HG03469 (cell line): ENCODE results near the gene PHKA1.
A peak's percentile ranks its signal among the peaks of the same experiment; 100 is the strongest.
"Not testable (repeated sequence)": the region's sequence is repeated elsewhere in the genome, so short reads cannot be mapped to it uniquely, and the experiment has no call there.

Experiments used
- ATAC-seq: cut with Tn5 transposase; IDR thresholded peaks from one replicate; pipeline ENCODE4 v1.9.1; 2021; ENCODE audit warnings: mild to moderate bottlenecking, moderate library complexity, moderate number of reproducible peaks; ENCODE audit not compliant: unreplicated experiment

PHKA1 gene

GRCh38 chrX:72673951-72674350, 40.2 kb downstream of the PHKA1 start:
- not testable (repeated sequence) for ATAC-seq

DNA sequence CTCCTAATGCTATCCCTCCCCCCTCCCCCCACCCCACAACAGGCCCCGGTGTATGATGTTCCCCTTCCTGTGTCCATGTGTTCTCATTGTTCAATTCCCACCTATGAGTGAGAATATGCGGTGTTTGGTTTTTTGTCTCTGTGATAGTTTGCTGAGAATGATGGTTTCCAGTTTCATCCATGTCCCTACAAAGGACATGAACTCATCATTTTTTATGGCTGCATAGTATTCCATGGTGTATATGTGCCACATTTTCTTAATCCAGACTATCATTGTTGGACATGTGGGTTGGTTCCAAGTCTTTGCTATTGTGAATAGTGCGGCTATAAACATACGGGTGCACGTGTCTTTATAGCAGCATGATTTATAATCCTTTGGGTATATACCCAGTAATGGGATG, 44.6 kb downstream of the PHKA1 start:
- ATAC-seq, result not testable (repeated sequence)

DNA sequence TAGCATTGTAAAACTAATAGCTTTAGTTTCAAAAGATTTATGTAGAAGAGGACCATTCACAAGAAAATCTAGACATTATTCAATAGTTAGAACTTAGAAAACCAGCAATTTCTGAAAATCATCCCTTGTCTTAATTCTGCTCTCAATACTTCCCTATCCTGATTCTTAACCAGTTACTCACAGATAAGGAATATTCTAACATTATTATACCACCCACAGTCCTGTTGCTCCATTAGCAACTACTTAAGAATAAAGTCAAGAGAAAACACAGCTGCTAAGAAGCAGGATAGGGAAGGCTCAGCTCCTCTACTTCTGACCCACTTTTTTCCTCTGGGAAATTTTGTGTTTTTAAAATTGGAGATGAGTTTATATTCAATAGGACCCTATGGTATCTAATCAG, 47.7 kb downstream of the PHKA1 start:
- no peak for ATAC-seq

DNA sequence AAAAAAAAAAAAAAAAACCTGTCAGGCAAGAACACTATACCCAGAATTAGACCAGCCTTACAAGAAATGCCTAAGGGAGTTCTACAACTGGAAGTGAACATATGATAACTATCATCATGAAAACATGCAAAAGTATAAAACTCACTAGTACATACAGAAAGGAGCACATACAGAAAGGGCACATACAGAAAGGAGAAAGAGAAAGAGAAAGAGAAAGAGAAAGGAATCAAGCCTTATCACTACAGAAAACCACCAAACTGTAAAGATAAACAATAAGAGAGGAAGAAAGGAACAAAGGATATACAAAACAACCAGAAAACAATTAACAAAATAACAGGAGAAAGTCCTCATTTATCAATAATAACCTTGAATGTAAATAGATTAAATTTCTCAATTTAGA, 50.4 kb downstream of the PHKA1 start:
- ATAC-seq, result no peak

DNA sequence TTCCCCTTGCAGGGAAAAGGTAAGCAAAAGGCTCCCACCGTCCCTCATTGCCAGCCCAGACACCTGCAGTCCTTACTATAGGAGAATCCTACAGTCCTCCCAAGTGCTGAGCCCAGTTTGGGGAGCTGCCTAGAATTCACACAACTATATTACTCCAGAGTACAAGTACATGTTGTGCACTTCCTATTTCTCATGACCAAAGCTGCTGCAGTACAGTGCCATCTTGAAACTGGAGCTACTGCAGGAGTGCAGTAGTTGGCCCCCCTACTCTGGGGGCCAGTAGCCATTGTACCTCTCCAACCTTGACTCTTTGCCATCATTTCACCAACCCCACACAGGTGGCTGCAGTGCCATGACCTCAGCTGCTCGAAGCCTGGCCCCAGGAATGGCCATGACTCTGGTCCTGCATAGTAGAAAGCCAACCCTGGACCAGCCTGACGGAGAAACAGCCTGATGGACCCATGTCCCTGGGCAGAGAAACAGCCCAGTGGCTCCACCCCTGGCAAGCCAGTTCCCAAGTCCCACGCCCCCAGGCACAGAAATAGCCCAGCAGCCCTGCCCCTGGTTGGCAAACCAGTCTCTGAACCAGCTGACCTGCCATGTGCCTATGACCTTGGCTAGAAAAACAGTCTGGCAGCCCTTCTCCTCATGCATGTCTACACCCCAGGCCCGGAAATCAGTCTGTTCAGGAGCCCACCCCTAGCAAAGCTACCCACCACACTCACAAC, 51.9 kb downstream of the PHKA1 start:
- ATAC-seq, result no peak

GRCh38 chrX:72659723-72660122, 54.4 kb downstream of the PHKA1 start:
- no peak for ATAC-seq

DNA sequence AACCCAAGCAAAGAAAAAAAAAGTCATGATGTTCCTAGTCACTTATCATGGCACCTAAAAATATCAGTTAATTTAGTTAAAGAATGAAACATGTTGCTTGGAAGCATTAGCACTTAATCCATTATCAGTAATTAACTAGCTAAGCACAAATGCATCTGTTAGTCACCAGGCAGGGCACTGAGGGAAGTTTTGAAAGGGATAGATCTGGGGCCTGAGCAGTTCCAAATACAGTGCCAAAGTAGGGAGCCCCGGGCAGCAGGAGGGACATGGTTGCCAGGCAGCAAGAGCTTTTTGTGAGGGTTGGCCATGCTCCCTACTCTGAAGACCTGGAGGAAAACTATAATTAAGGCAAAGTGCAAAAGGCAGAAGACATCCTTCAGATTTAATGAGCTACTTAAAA, 62.0 kb downstream of the PHKA1 start:
- no peak for ATAC-seq

GRCh38 chrX:72644946-72645345, 69.2 kb downstream of the PHKA1 start:
- ATAC-seq, result no peak

- no peak for ATAC-seq
Measured at GRCh38 chrX:72641611-72642010, 72.5 kb downstream of the PHKA1 start.

GRCh38 chrX:72635930-72636329, 78.2 kb downstream of the PHKA1 start:
- ATAC-seq, result no peak

DNA sequence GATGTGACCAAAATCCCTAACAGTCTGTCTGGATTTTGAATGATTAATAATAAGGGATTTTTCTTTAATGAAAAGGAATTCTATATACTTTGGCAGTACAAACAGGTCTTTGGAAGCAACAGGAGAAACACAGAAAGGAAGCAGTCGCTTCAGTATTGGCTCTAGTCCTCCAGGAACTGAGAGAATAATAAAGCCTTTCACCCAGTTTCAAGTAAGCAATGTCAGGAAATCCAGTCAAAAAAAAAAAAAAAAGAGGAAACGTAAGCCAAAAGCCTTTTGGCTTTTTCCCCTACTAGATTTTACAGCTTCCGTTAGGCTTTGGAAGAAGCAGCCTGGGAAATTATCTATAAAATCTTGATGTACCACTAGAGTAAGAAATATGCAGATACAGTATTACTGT, 79.8 kb downstream of the PHKA1 start:
- no peak for ATAC-seq

- no peak for ATAC-seq
Measured at GRCh38 chrX:72630185-72630584, 83.9 kb downstream of the PHKA1 start.

- ATAC-seq, result no peak
Measured at GRCh38 chrX:72624194-72624593, 89.9 kb downstream of the PHKA1 start.

DNA sequence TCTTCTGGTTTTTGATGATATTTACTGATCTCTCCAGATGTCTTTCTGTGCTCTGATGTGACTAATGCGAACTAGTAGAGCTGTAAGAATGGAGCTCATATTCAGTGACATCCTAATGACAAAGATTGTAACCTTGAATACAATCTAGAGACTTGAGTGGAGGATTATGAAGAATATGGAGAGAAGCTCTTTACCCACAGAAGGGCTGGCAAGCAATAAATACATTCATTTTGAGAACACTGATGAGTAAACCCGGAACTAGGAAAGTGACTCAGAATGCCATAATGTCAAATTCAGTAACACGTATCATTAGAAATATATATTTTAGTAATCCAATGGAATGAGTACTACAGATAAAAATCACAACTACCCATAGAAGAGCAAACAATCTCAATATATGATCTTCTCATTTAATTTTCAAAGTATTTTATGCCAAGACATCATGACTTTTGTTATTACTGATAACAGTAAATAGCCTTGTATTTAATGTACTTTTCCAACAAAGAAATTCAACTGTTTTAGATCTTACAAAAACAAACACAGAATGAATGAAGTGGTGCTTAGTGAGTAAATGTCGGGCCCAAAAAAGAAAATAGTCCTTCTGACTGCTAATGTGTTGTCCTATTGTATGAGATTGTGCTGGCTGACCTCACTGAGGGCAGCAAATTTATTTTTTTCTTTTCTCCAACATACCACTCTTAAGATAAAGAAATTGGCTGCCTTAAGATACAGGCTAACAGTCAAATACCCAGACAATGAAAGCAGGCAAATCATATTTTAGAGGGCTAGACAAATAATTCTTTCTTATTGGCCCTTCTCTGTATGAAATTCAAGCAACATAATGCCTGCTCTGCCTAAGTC, 92.3 kb downstream of the PHKA1 start:
- ATAC-seq, result peak; percentile 87

DNA sequence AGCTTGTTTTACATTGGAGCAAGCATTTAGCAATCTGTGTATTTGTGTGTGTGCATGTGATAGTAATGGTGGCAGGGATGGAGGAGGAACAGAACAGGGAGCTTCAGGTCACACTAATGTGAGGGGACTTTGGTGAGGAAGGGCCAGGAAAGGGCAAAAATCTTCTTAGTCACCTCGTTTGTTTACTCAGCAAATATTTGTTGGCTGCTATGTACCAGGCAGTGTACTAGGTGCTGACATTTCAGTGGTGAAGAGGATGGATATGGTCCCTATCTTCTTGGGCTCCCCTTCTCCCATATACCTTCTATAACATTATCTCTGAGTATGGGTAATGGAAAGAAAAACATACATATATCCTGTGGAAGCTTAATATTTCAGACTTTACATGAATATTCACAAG, 92.9 kb downstream of the PHKA1 start:
- no peak for ATAC-seq

GRCh38 chrX:72620550-72621145, 93.5 kb downstream of the PHKA1 start:
- no peak for ATAC-seq

GRCh38 chrX:72609313-72609712, 104.8 kb downstream of the PHKA1 start:
- ATAC-seq, result no peak

DNA sequence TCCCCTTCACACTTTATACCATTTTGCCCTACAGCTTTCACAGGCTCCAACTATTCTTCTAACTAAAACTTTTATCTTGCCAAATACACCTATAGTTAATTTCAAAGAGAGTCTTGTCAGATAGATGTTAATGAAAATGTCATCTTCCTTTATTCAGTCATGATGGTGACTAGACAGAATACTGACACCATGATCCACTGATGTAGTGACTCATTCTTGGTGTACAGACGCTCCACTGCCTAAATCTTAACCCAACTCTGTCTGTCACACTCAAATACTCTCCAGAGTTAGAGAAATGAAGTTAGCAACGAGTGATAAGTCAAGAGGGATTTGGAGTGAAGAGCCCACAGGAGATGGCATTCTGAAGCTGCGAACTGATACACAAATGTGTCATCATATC, 109.4 kb downstream of the PHKA1 start:
- no peak for ATAC-seq

- no peak for ATAC-seq
Measured at GRCh38 chrX:72604112-72604511, 110.0 kb downstream of the PHKA1 start.

DNA sequence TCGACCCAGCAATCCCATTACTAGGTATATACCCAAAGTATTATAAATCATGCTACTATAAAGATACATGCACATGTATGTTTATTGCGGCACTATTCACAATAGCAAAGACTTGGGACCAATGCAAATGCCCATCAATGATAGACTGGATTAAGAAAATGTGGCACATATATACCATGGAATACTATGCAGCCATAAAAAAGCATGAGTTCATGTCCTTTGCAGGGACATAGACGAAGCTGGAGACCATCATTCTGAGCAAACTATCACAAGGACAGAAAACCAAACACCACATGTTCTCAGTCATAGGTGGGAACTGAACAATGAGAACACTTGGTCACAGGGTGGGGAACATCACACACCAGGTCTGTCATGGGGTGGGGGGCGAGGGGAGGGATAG, 123.1 kb downstream of the PHKA1 start:
- ATAC-seq, result not testable (repeated sequence)

DNA sequence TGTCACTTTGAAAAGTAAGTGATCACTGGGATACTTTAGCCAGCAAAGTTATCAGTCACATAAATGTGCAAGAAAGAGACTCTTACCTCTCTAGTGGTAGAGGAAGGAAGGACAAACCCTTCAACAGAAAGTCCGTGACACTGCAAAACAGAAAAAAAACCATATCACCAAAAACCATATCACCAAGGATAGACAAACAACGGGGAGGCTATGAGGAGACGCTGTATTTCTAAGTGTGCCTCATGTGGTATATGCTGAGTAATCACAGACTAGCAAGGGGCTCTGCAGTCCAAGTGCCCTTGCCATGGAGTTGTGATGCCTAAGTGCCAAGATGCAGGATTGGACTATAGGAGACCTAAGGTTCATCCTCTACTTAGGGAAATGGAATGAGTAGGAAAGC, 129.9 kb downstream of the PHKA1 start:
- ATAC-seq, result no peak
